COLO668 (cell line): ENCODE measurements around the gene KISS1R.
A peak's percentile ranks its signal among the peaks of the same experiment; 100 is the strongest.

Experiments used
- DNase-seq: peaks from one replicate; lab custom pipeline; 2025; ENCODE audit not compliant: unreplicated experiment; lab: John Stamatoyannopoulos, UW

The KISS1R gene

DNA sequence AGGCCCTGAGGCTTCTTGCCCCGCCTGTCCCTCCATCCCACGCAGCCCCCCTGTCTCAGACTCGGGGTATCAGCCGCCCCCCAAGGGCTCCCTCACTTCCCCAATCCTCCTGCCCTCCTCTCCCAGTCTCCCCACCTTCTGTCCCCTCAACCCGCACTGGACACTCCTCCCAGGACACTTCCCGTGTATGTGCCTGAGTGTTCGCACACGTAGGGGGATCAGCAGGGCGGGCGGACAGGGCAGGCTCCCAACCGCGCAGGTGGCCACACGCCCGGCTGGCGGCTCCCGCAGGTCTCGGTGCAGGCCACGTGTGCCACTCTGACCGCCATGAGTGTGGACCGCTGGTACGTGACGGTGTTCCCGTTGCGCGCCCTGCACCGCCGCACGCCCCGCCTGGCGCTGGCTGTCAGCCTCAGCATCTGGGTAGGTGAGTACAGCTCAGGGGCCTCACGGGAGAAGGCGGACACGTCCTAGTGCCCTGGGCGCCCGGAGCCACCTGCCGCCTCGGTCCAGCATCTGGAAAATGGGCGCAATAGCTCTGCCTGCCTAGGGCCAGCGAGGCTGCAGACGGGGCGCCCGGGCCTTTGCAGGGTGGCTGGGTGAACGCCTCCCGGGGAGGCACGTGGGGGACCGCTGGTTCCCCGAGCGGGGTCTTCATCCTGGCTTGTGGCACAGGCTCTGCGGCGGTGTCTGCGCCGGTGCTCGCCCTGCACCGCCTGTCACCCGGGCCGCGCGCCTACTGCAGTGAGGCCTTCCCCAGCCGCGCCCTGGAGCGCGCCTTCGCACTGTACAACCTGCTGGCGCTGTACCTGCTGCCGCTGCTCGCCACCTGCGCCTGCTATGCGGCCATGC, 2.3 kb downstream of the KISS1R start:
- peak; percentile 86 for DNase-seq

DNA sequence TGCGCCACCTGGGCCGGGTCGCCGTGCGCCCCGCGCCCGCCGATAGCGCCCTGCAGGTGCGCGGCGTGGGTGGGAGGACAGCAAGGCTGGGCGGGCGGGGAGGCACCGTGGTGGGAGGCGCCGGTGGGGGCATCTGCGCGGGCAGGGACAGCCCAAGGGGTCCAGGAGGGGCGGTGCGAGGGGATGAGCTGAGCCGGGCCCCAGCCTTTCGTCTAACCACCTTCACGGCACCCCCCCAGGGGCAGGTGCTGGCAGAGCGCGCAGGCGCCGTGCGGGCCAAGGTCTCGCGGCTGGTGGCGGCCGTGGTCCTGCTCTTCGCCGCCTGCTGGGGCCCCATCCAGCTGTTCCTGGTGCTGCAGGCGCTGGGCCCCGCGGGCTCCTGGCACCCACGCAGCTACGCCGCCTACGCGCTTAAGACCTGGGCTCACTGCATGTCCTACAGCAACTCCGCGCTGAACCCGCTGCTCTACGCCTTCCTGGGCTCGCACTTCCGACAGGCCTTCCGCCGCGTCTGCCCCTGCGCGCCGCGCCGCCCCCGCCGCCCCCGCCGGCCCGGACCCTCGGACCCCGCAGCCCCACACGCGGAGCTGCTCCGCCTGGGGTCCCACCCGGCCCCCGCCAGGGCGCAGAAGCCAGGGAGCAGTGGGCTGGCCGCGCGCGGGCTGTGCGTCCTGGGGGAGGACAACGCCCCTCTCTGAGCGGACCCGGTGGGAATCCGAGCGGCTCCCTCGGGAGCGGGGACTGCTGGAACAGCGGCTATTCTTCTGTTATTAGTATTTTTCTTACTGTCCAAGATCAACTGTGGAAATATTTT, 3.1 kb downstream of the KISS1R start:
- DNase-seq = peak; percentile 88

DNA sequence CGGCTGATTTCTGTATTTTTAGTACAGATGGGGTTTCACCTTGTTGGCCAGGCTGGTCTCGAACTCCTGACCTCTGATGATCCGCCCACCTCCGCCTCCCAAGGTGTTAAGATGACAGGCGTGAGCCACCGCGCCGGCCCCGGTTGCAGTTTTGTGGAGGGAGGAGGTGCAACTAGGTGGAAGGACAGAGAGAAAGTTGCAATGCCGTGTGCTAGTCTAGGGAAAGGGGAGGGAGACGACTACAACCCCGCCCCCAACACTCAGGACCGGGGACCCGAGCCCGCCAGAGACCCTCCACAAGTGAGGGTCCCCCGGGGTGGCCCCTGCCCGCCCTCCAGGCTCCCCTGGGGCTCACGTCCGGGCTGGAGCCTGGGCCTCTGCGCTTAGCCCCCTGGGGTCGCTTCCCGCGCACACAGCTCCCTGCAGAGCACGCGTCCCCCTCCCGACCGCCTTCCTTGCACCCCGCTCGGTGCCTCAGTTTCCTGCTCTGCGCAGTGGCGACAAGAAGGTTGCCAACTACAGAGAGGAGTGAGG, 7.5 kb downstream of the KISS1R start:
- peak; percentile 16 for DNase-seq

- DNase-seq = no peak
These were observed 8.0 kb downstream of the KISS1R start for GRCh38 chr19:925087-925525.

GRCh38 chr19:925526-926322, 8.6 kb downstream of the KISS1R start, which contains the start of gene ARID3A:
TSS of gene ARID3A (plus strand) at chr19:926035. CDS start at chr19:929529, 3,494 bp downstream.
- DNase-seq = peak; percentile 86

- no peak for DNase-seq
These were observed 9.1 kb downstream of the KISS1R start for GRCh38 chr19:926323-926588.

DNA sequence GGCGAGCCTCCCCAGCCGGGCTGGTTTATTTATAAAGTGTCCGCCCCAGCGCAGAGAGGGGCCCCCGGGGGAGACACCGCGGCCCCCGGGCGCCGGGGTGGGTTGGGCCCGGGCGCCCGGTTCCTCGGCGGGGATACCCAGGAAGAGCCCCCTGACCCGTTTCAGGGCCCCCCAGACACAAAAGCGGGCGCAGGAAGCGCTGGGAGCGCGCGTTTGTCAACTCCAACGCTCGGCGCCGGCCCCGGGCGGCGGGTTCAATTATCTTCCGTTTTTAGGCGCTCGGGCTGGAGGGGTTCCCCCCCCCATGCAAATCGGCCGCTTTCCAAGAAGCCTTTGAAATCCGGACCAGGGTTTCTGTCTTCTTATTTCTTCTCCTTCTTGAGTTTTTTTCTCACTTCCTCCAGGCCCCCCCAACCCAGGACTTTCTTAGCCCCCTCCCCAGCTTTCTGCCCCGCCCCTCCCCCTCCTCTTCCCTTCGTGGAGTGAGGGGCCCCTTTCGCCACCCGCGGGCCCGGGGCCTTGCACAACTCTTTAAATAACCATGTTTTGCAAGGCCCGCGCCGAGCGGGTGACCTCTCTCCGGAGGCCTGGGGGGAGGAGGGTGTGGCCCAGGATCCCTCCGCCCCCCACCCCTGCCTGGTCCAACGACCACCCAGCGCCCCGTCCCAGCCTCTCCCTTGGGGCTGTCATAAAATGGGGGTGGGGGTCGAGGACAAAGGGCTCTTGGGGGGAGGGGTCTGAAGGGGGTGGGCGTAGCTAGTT, 9.6 kb downstream of the KISS1R start:
- DNase-seq = peak; percentile 45

GRCh38 chr19:927351-927779, 10.2 kb downstream of the KISS1R start:
- no peak for DNase-seq

- DNase-seq = no peak
These were observed 10.8 kb downstream of the KISS1R start for GRCh38 chr19:927780-928401.

- no peak for DNase-seq
These were observed 11.5 kb downstream of the KISS1R start for GRCh38 chr19:928471-929202.

DNA sequence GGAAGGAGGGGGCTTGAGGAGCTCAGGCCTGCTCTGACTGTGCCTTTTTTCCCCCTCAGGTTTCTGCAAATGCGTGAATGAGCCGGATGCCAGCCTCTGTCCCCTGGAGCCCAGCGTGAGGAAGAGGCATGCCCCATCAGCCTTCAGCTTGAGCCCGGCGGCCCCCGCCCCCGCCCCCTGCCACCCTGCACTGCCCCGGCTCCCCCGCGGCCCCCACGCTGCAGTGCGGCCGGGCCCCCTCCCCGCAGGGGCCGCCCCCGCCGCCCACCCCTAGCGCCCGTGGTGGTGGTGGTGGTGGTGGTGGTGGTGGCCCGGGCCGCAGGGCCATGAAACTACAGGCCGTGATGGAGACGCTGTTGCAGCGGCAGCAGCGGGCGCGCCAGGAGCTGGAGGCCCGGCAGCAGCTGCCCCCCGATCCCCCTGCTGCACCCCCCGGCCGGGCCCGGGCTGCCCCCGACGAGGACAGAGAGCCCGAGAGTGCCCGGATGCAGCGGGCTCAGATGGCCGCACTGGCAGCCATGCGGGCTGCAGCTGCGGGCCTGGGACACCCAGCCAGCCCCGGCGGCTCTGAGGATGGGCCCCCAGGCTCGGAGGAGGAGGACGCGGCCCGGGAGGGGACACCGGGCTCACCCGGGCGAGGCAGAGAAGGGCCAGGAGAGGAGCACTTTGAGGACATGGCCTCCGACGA, 12.2 kb downstream of the KISS1R start:
- no peak for DNase-seq

DNA sequence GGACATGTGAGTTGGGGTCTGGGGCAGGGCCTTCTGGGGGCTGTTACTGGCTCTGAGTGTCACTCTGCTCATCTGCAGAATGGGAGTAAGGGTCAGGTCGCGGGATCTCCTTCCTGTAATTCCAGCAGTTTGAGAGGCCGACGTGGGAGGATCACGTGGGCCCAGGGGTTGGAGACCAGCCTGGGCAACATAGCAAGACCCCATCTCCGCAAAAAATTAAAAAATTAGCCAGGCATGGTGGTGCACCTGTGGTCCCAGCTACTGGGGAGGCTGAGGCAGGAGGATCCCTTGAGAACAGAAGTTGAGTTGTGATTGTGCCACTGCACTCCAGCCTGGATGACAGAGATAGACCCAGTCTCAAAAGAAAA, 12.7 kb downstream of the KISS1R start:
- DNase-seq = no peak

DNA sequence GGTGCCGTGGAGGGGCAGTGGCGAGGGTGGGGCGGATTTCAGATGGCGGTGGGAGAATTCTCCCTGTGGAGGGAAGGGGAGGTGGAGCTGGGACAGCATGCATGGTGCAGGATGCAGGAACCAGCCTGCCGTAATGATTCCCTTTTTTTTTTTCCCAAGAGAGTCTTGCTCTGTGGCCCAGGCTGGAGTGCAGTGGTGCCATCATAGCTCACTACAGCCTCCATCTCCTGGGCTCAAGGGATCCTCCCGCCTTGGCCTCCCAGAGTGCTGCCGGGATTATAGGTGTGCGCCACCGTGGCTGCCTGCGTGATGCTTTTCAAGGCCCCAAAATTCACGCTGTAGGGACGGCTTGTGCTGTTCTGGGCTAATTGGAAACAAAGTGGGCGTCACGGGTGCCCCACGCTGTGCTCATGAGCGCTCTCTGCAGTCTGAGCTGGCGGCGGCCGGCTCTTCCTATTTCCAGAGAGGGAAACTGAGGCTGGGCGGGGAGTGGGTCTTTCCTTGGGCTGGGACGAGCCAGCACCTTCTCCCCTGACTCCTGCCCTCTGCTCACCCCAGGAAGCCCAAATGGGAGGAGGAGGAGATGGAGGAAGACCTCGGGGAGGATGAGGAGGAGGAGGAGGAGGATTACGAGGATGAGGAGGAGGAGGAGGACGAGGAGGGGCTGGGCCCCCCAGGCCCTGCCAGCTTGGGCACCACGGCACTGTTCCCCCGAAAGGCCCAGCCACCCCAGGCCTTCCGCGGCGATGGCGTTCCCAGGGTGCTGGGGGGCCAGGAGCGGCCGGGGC, 14.9 kb downstream of the KISS1R start:
- DNase-seq = no peak

DNA sequence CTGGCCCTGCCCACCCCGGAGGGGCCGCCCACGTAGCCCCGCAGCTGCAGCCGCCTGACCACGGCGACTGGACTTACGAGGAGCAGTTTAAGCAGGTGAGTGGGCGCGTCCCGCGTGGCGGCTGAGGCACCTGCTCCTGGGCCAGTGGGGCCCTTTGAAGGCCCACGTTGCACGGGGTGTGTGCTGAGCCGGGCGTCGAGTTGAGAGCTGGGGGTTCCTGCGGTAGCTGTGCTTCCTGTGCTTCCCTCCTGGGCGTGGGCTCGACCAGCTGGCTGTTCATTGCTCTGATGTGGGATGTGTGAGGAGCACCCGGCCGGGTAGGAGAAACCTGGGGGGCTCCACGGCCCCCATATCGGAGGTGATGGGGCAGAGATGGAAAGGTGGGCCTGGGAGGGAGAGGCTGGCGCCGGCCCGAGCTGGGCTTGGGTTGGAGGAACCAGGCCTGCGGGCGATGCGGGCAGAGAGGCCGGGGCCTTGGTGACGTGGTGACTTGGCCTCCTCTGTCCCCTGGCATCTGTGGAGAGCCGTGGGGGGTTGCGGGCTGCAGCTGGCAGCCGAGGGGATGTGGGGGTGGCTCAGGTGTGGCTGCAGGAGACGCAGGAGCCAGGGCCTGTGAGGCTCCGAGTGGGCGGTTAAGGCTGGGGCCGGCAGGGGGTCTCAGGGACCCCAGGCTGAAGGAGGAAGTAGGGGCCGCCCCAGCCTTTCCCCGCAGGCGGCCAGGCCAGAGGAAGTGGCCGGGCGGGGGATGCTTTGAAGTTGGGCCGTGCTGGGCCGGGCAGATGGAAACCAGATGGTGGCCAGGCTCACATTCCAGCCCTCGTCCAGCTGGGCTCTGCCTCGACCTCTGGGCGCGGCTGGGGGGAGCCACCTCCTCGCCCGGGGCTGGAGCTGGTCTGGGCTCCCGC, 15.8 kb downstream of the KISS1R start:
- DNase-seq = peak; percentile 38

DNA sequence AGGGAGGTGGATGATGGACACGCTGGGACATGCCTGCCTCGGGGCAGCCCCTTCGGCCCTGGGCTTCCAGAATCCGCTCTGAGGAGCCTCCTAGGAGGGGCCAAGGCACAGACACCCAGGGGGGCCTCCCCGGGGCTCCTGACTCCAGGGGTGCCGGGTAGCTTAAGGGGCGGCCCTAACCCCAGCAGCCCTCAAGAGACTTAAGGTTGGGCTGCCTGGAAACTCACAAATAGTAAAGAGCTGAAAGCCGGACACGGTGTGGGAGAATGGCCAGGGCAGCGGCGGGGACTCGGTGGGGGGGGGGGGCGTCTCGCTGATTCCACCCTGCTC, 16.4 kb downstream of the KISS1R start:
- DNase-seq = no peak

- DNase-seq = no peak
These were observed 17.2 kb downstream of the KISS1R start for GRCh38 chr19:934197-934840.
